ENCODE results near the gene MKNK2.
A peak's percentile ranks its signal among the peaks of the same experiment; 100 is the strongest.

MKNK2 gene

GRCh38 chr19:2059422-2060201 lies 8.6 kb upstream of the MKNK2 start:
- H3K27ac ChIP-seq, result peak overlapping the region; percentile 98
- DNase-seq (ENCODE audit: low read depth, low spot score), result no peak

GRCh38 chr19:2058570-2059421 lies 7.8 kb upstream of the MKNK2 start:
- no peak for DNase-seq (ENCODE audit: low read depth, low spot score)
- peak overlapping the region; percentile 98 for H3K27ac ChIP-seq

GRCh38 chr19:2057484-2058469 lies 6.7 kb upstream of the MKNK2 start:
- DNase-seq (ENCODE audit: low read depth, low spot score), result no peak
- peak overlapping the region; percentile 98 for H3K27ac ChIP-seq

GRCh38 chr19:2056837-2057192 lies 5.8 kb upstream of the MKNK2 start:
- H3K27ac ChIP-seq, result peak overlapping the region; percentile 98
- DNase-seq (ENCODE audit: low read depth, low spot score), result no peak

- H3K27ac ChIP-seq, result peak overlapping the region; percentile 98
- DNase-seq (ENCODE audit: low read depth, low spot score), result no peak
These were observed 5.1 kb upstream of the MKNK2 start for GRCh38 chr19:2055931-2056836.

- no peak for DNase-seq (ENCODE audit: low read depth, low spot score)
- peak overlapping the region; percentile 98 for H3K27ac ChIP-seq
These were observed 3.7 kb upstream of the MKNK2 start for GRCh38 chr19:2054763-2055162.

- DNase-seq (ENCODE audit: low read depth, low spot score), result no peak
- H3K27ac ChIP-seq, result no peak overlapping the region
These were observed 2.8 kb upstream of the MKNK2 start for GRCh38 chr19:2053601-2054389.

- DNase-seq (ENCODE audit: low read depth, low spot score), result no peak
- peak overlapping the region; percentile 76 for H3K27ac ChIP-seq
These were observed 995 bp upstream of the MKNK2 start for GRCh38 chr19:2051773-2052704.

- H3K27ac ChIP-seq, result peak overlapping the region; percentile 76
- no peak for DNase-seq (ENCODE audit: low read depth, low spot score)
These were observed 574 bp downstream of the MKNK2 start for GRCh38 chr19:2050349-2050990.

GRCh38 chr19:2049741-2050348 lies 1.2 kb downstream of the MKNK2 start:
- DNase-seq (ENCODE audit: low read depth, low spot score), result no peak
- H3K27ac ChIP-seq, result peak overlapping the region; percentile 76

- H3K27ac ChIP-seq, result peak overlapping the region; percentile 76
- no peak for DNase-seq (ENCODE audit: low read depth, low spot score)
These were observed 1.9 kb downstream of the MKNK2 start for GRCh38 chr19:2048959-2049740.

GRCh38 chr19:2048104-2048958 lies 2.7 kb downstream of the MKNK2 start:
- no peak for DNase-seq (ENCODE audit: low read depth, low spot score)
- peak overlapping the region; percentile 76 for H3K27ac ChIP-seq

GRCh38 chr19:2047449-2048103 lies 3.5 kb downstream of the MKNK2 start:
- no peak for DNase-seq (ENCODE audit: low read depth, low spot score)

GRCh38 chr19:2047076-2047448 lies 4.0 kb downstream of the MKNK2 start:
- no peak for DNase-seq (ENCODE audit: low read depth, low spot score)
- peak overlapping the region; percentile 76 for H3K27ac ChIP-seq

More at GRCh38 chr19:2047449-2048103, 3.5 kb downstream of the MKNK2 start:
- H3K27ac ChIP-seq, result peak overlapping the region; percentile 76
